ENCODE measurements around the gene CWC27.
A peak's percentile ranks its signal among the peaks of the same experiment; 100 is the strongest.
"Not testable (repeated sequence)": the region's sequence is repeated elsewhere in the genome, so short reads cannot be mapped to it uniquely, and the experiment has no call there.

Gene CWC27

DNA sequence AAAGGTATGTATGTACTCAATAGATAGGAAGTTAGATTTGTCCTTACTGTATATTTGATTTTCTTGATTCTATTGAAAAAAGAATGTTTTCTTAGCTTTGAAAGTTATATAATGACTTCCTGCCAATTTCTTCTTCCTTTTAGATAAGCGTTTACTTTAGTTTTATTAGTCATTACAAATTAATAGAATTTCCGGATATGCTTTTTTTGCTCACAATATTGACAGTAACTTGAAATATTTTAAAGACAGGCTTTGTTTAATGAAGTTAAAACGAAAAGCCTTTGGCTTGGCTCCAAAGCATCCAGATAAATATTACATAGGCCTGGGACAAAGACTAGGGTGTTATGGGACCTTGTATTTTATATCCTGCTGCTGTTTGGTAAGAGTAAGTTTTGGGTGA is 49.5 kb downstream of the CWC27 start:
- CTCF ChIA-PET = interaction anchor here (1.1 kb wide), 1 partner anchor 665 kb away, joined by 3 read pairs; no protein-coding TSS in a partner anchor
- Histone ChIP-seq H3K4me1 (ENCODE audit: control insufficient read depth, insufficient read depth, low read length) (no peaks in the 10 kb centered on the region), H3K36me3 (ENCODE audit: control insufficient read depth in 2 of 2, insufficient read depth in 1 of 2, low read length in 2 of 2) (peaks cover 0 to 3% of the 10 kb centered on the region in 2 experiments; a peak in 1 of 3 replicates), H3K27ac (ENCODE audit: extremely low read depth, low read depth, low read length) (no peak overlapping the region), H3K9me3 (ENCODE audit: control insufficient read depth, insufficient read depth, low read depth, low read length) (no peaks in the 10 kb centered on the region), H3K4me3 (ENCODE audit: low read depth, low read length) (no peak overlapping the region)
- TF ChIP-seq ZNF580 (tag by site-specific recombination; IDR thresholded peaks at IDR 0.05) = no peak
- TF ChIP-seq ZIC2 (tag by site-specific recombination; IDR thresholded peaks at IDR 0.05) = no peak
- TF ChIP-seq, protein P1, sequence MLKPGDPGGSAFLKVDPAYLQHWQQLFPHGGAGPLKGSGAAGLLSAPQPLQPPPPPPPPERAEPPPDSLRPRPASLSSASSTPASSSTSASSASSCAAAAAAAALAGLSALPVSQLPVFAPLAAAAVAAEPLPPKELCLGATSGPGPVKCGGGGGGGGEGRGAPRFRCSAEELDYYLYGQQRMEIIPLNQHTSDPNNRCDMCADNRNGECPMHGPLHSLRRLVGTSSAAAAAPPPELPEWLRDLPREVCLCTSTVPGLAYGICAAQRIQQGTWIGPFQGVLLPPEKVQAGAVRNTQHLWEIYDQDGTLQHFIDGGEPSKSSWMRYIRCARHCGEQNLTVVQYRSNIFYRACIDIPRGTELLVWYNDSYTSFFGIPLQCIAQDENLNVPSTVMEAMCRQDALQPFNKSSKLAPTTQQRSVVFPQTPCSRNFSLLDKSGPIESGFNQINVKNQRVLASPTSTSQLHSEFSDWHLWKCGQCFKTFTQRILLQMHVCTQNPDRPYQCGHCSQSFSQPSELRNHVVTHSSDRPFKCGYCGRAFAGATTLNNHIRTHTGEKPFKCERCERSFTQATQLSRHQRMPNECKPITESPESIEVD (tag by site-specific recombination; IDR thresholded peaks at IDR 0.05) = 0 out of 2 replicates have a peak, but pooled peaks have one; percentile 6
- POLR2A ChIA-PET = no interaction called here

GRCh38 chr5:64819345-64819744 is 50.6 kb downstream of the CWC27 start:
- H3K27ac ChIP-seq (ENCODE audit: extremely low read depth, low read depth, low read length); POLR2A ChIA-PET; H3K4me1 ChIP-seq (ENCODE audit: control insufficient read depth, insufficient read depth, low read length); H3K4me3 ChIP-seq (ENCODE audit: low read depth, low read length); H3K9me3 ChIP-seq (ENCODE audit: control insufficient read depth, insufficient read depth, low read depth, low read length); H3K36me3 ChIP-seq (ENCODE audit: control insufficient read depth in 2 of 2, insufficient read depth in 1 of 2, low read length in 2 of 2): not testable (repeated sequence)
- CTCF ChIA-PET = interaction anchor here (0.7 kb wide), 1 partner anchor 218 kb away, joined by 3 read pairs; no protein-coding TSS in a partner anchor

- H3K4me1 ChIP-seq (ENCODE audit: control insufficient read depth, insufficient read depth, low read length) = no peaks in the 10 kb centered on the region
- no peak overlapping the region for H3K4me3 ChIP-seq (ENCODE audit: low read depth, low read length)
- H3K9me3 ChIP-seq (ENCODE audit: control insufficient read depth, insufficient read depth, low read depth, low read length) = no peaks in the 10 kb centered on the region
- TF ChIP-seq ZNF16 (tag by site-specific recombination; IDR thresholded peaks at IDR 0.05; ENCODE audit: low read depth) (no peak), ZNF274 (IDR thresholded peaks at IDR 0.05; ENCODE audit: low read length) (no peak), ZNF274 (tag by site-specific recombination; IDR thresholded peaks at IDR 0.05; ENCODE audit: borderline replicate concordance) (no peak), ZNF398 (tag by site-specific recombination; IDR thresholded peaks at IDR 0.05) (no peak)
- TF ChIP-seq, protein P2, sequence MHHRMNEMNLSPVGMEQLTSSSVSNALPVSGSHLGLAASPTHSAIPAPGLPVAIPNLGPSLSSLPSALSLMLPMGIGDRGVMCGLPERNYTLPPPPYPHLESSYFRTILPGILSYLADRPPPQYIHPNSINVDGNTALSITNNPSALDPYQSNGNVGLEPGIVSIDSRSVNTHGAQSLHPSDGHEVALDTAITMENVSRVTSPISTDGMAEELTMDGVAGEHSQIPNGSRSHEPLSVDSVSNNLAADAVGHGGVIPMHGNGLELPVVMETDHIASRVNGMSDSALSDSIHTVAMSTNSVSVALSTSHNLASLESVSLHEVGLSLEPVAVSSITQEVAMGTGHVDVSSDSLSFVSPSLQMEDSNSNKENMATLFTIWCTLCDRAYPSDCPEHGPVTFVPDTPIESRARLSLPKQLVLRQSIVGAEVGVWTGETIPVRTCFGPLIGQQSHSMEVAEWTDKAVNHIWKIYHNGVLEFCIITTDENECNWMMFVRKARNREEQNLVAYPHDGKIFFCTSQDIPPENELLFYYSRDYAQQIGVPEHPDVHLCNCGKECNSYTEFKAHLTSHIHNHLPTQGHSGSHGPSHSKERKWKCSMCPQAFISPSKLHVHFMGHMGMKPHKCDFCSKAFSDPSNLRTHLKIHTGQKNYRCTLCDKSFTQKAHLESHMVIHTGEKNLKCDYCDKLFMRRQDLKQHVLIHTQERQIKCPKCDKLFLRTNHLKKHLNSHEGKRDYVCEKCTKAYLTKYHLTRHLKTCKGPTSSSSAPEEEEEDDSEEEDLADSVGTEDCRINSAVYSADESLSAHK (tag by site-specific recombination; IDR thresholded peaks at IDR 0.05) = no peak
- H3K27ac ChIP-seq (ENCODE audit: extremely low read depth, low read depth, low read length) = no peak overlapping the region
- CTCF ChIA-PET = interaction anchor here (1.3 kb wide), 1 partner anchor 9 kb away, joined by 5 read pairs; no protein-coding TSS in a partner anchor
- POLR2A ChIA-PET = no interaction called here
- no peaks in the 10 kb centered on the region for H3K36me3 ChIP-seq (ENCODE audit: control insufficient read depth in 2 of 2, insufficient read depth in 1 of 2, low read length in 2 of 2)
These were observed 53.6 kb downstream of the CWC27 start for GRCh38 chr5:64822320-64822719.

- no peaks in the 10 kb centered on the region for H3K36me3 ChIP-seq (ENCODE audit: control insufficient read depth in 2 of 2, insufficient read depth in 1 of 2, low read length in 2 of 2)
- ChIA-PET POLR2A (no interaction called here), CTCF (no interaction called here)
- H3K9me3 ChIP-seq (ENCODE audit: control insufficient read depth, insufficient read depth, low read depth, low read length) = no peaks in the 10 kb centered on the region
- no peak overlapping the region for H3K4me3 ChIP-seq (ENCODE audit: low read depth, low read length)
- no peaks in the 10 kb centered on the region for H3K4me1 ChIP-seq (ENCODE audit: control insufficient read depth, insufficient read depth, low read length)
- no peak overlapping the region for H3K27ac ChIP-seq (ENCODE audit: extremely low read depth, low read depth, low read length)
- no peak for TF ChIP-seq ZNF626 (tag by site-specific recombination; IDR thresholded peaks at IDR 0.05)
- TF ChIP-seq ZNF426 (tag by site-specific recombination; IDR thresholded peaks at IDR 0.05) = no peak
- TF ChIP-seq ZNF354C (tag by site-specific recombination; IDR thresholded peaks at IDR 0.05; ENCODE audit: borderline replicate concordance, low read depth) = no peak
- TF ChIP-seq ZNF292 (tag by site-specific recombination; IDR thresholded peaks at IDR 0.05; ENCODE audit: borderline replicate concordance, low read depth) = no peak
- TF ChIP-seq ZNF394 (tag by site-specific recombination; IDR thresholded peaks at IDR 0.05; ENCODE audit: borderline replicate concordance) = no peak
- TF ChIP-seq, protein P3, sequence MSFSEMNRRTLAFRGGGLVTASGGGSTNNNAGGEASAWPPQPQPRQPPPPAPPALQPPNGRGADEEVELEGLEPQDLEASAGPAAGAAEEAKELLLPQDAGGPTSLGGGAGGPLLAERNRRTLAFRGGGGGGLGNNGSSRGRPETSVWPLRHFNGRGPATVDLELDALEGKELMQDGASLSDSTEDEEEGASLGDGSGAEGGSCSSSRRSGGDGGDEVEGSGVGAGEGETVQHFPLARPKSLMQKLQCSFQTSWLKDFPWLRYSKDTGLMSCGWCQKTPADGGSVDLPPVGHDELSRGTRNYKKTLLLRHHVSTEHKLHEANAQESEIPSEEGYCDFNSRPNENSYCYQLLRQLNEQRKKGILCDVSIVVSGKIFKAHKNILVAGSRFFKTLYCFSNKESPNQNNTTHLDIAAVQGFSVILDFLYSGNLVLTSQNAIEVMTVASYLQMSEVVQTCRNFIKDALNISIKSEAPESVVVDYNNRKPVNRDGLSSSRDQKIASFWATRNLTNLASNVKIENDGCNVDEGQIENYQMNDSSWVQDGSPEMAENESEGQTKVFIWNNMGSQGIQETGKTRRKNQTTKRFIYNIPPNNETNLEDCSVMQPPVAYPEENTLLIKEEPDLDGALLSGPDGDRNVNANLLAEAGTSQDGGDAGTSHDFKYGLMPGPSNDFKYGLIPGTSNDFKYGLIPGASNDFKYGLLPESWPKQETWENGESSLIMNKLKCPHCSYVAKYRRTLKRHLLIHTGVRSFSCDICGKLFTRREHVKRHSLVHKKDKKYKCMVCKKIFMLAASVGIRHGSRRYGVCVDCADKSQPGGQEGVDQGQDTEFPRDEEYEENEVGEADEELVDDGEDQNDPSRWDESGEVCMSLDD (tag by site-specific recombination; IDR thresholded peaks at IDR 0.05) = no peak
- TF ChIP-seq, protein P4, sequence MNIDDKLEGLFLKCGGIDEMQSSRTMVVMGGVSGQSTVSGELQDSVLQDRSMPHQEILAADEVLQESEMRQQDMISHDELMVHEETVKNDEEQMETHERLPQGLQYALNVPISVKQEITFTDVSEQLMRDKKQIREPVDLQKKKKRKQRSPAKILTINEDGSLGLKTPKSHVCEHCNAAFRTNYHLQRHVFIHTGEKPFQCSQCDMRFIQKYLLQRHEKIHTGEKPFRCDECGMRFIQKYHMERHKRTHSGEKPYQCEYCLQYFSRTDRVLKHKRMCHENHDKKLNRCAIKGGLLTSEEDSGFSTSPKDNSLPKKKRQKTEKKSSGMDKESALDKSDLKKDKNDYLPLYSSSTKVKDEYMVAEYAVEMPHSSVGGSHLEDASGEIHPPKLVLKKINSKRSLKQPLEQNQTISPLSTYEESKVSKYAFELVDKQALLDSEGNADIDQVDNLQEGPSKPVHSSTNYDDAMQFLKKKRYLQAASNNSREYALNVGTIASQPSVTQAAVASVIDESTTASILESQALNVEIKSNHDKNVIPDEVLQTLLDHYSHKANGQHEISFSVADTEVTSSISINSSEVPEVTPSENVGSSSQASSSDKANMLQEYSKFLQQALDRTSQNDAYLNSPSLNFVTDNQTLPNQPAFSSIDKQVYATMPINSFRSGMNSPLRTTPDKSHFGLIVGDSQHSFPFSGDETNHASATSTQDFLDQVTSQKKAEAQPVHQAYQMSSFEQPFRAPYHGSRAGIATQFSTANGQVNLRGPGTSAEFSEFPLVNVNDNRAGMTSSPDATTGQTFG (tag by site-specific recombination; IDR thresholded peaks at IDR 0.05; ENCODE audit: borderline replicate concordance) = no peak
These were observed 57.8 kb downstream of the CWC27 start for GRCh38 chr5:64826541-64826940.
